Measurements from ENCODE around the gene LINC01488. TPM values are rescaled to one million over a fixed set of nuclear protein-coding genes. Genes with fewer than 3 reads are reported as not detected.

The LINC01488 gene
- total and polyA plus RNA-seq, 2 donors (not counting 1 experiment from before 2014, with no cell fraction given) = not detected

- no peak overlapping the region for H3K27ac Mint-ChIP-seq
These were observed 1.7 kb downstream of the LINC01488 start for GRCh38 chr11:69483170-69483569.

More at GRCh38 chr11:69483170-69483569, 1.7 kb downstream of the LINC01488 start:
- peaks cover 0 to 8% (median 0%) of the 10 kb centered on the region in 3 donors for H3K9me3 ChIP-seq (ENCODE audit: control extremely low read depth in 1 of 3, control insufficient read depth in 2 of 3, insufficient read depth in 1 of 3, low read length in 2 of 3)
- H3K4me3 Mint-ChIP-seq = no peak overlapping the region
- no peak for TF ChIP-seq EZH2 (IDR thresholded peaks at IDR 0.05; ENCODE audit: borderline replicate concordance, insufficient read depth, low read depth, low read length, poor library complexity, severe bottlenecking)
- TF ChIP-seq CTCF (IDR thresholded peaks at IDR 0.05) = no peak
- ATAC-seq (ENCODE audit: low read depth) (no peak), DNase-seq (no peak)
- H3K9me3 Mint-ChIP-seq (ENCODE audit: insufficient read depth) = no peaks in the 10 kb centered on the region
- ChIA-PET CTCF (no interaction called here), POLR2A (no interaction called here)
- H4K20me1 ChIP-seq (ENCODE audit: control insufficient read depth, insufficient read depth, low read length, poor library complexity, severe bottlenecking) = no peaks in the 10 kb centered on the region
- H3K27me3 Mint-ChIP-seq = no peaks in the 10 kb centered on the region
- no peak overlapping the region for H3K27ac ChIP-seq (ENCODE audit: low read length in 2 of 2)
- no peaks in the 10 kb centered on the region for H3K4me1 ChIP-seq (ENCODE audit: control insufficient read depth in 2 of 2, insufficient read depth in 2 of 2, low read length in 2 of 2)
- WGBS (ENCODE audit: insufficient coverage) = 77% methylated on average over 3 of the region's 3 CpGs
- intact Hi-C loops (cut with micrococcal nuclease) = no loop called here
- no peak overlapping the region for H2AFZ ChIP-seq (ENCODE audit: insufficient read depth, low read depth, low read length, poor library complexity, severe bottlenecking)
- no peak overlapping the region for H3K9ac ChIP-seq (ENCODE audit: low read length)
- no peaks in the 10 kb centered on the region for H3K4me1 Mint-ChIP-seq
- H3K79me2 ChIP-seq (ENCODE audit: control insufficient read depth, insufficient read depth, low read length) = no peaks in the 10 kb centered on the region
- no peaks in the 10 kb centered on the region for H3K36me3 ChIP-seq (replicated peaks in 1 of 2; ENCODE audit: control extremely low read depth in 1 of 2, control insufficient read depth in 1 of 2, extremely low read depth in 1 of 2, insufficient read depth in 2 of 2, low read length in 1 of 2)
- H3K4me3 ChIP-seq (ENCODE audit: control extremely low read depth in 1 of 5, extremely low read depth in 1 of 5, insufficient read depth in 1 of 5, low read depth in 2 of 5, low read length in 4 of 5) = no peak overlapping the region
- no peak overlapping the region for H3K4me2 ChIP-seq (replicated peaks; ENCODE audit: low read depth, low read length, poor library complexity, severe bottlenecking)
- H3K27me3 ChIP-seq (replicated peaks in 1 of 4; ENCODE audit: control extremely low read depth in 1 of 4, control insufficient read depth in 3 of 4, insufficient read depth in 4 of 4, low read length in 3 of 4) = peaks cover 0 to 2% (median 0%) of the 10 kb centered on the region in 4 experiments

Data from B cell (primary cell).